ENCODE measurements around the gene TBL1X. TPM values are rescaled to one million over a fixed set of nuclear protein-coding genes. Genes with fewer than 3 reads are reported as not detected.

Gene TBL1X
- total and polyA plus RNA-seq, 2 of the 4 experiments (the other 2 are of a cell fraction) = 16.2 to 20.8 TPM

DNA sequence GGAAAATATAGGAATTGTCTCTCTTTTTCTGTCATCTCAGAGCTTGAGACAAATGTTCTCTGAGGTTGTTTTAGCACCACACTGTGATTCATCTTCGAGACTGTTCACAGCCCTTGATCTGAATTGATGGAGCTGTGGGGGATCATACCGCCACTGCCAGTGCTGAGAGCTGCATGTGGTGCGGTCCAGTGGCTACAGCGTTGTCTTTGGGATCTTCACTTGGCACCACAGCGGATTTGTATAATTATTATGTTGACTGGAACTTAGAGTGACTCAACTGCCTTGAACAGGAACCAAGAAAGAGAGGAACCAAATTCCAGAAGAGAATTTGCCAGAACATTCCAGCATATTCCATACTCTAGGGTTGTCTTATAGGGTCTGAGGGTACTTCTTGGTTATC lies 29.1 kb downstream of the TBL1X start:
- H4K91ac ChIP-seq (ENCODE audit: insufficient read depth, low read depth, low read length) = no peak overlapping the region
- H2BK120ac ChIP-seq (ENCODE audit: low read depth, low read length) = no peak overlapping the region
- peaks cover 9% of the 10 kb centered on the region for H3K4me1 ChIP-seq (ENCODE audit: control insufficient read depth, insufficient read depth, low read length)
- H4K20me1 ChIP-seq (ENCODE audit: insufficient read depth, low read length) = peaks cover 68% of the 10 kb centered on the region
- H3K36me3 ChIP-seq (ENCODE audit: control insufficient read depth, insufficient read depth, low read length) = no peaks in the 10 kb centered on the region; the same call in 1 of the 2 replicates
- no peak overlapping the region for H2BK20ac ChIP-seq (ENCODE audit: low read depth, low read length)
- no peak overlapping the region for H3K4me3 ChIP-seq (ENCODE audit: insufficient read depth, low read depth, low read length)
- H3K14ac ChIP-seq (replicated peaks; ENCODE audit: low read depth, low read length) = no peak overlapping the region
- H4K8ac ChIP-seq (ENCODE audit: low read depth in 2 of 2, low read length in 2 of 2) = no peak overlapping the region
- no peak overlapping the region for H4K5ac ChIP-seq (ENCODE audit: low read depth, low read length)
- ChIA-PET POLR2A (ENCODE audit: unreplicated experiment) (no interaction called here), CTCF (interaction anchor here (0.5 kb wide), 1 partner anchor 521 kb away, joined by 3 read pairs; no protein-coding TSS in a partner anchor)
- intact Hi-C loops (cut with micrococcal nuclease) = no loop called here
- TF ChIP-seq, protein P1, sequence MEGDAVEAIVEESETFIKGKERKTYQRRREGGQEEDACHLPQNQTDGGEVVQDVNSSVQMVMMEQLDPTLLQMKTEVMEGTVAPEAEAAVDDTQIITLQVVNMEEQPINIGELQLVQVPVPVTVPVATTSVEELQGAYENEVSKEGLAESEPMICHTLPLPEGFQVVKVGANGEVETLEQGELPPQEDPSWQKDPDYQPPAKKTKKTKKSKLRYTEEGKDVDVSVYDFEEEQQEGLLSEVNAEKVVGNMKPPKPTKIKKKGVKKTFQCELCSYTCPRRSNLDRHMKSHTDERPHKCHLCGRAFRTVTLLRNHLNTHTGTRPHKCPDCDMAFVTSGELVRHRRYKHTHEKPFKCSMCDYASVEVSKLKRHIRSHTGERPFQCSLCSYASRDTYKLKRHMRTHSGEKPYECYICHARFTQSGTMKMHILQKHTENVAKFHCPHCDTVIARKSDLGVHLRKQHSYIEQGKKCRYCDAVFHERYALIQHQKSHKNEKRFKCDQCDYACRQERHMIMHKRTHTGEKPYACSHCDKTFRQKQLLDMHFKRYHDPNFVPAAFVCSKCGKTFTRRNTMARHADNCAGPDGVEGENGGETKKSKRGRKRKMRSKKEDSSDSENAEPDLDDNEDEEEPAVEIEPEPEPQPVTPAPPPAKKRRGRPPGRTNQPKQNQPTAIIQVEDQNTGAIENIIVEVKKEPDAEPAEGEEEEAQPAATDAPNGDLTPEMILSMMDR (conservative IDR thresholded peaks at IDR 0.05; ENCODE audit: low read depth, low read length) = no peak
- TF ChIP-seq POLR2A (IDR thresholded peaks at IDR 0.05; ENCODE audit: low read depth, low read length) = no peak
- TF ChIP-seq, protein P2, sequence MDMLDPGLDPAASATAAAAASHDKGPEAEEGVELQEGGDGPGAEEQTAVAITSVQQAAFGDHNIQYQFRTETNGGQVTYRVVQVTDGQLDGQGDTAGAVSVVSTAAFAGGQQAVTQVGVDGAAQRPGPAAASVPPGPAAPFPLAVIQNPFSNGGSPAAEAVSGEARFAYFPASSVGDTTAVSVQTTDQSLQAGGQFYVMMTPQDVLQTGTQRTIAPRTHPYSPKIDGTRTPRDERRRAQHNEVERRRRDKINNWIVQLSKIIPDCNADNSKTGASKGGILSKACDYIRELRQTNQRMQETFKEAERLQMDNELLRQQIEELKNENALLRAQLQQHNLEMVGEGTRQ (IDR thresholded peaks at IDR 0.05; ENCODE audit: low read depth, low read length) = no peak
- H2AFZ ChIP-seq (replicated peaks; ENCODE audit: low read length, poor library complexity) = no peak overlapping the region
- WGBS, 2 experiments (ENCODE audit: extremely low coverage in 2 of 2, insufficient read length in 1 of 2) = no CpG with 5 or more reads among the region's 5 CpGs
- in situ Hi-C loops (cut with MboI; ENCODE audit: low sequenced_read_pairs) = no loop called here
- H3K56ac ChIP-seq (ENCODE audit: extremely low read depth, insufficient read depth, low read length) = no peak overlapping the region
- no peaks in the 10 kb centered on the region for H3K27me3 ChIP-seq (ENCODE audit: control insufficient read depth, insufficient read depth, low read length)
- ATAC-seq (ENCODE audit: low read depth) = no peak
- dilution Hi-C loops (cut with HindIII; ENCODE audit: low sequenced_read_pairs, unreplicated experiment) = no loop called here
- BruUV-seq (replicated peaks) = no TSS peak
- H2BK15ac ChIP-seq (ENCODE audit: low read depth, low read length) = no peak overlapping the region
- peaks cover 6 to 62% of the 10 kb centered on the region in 2 experiments for H3K79me1 ChIP-seq (ENCODE audit: low read depth in 1 of 2, low read length in 2 of 2)
- H2BK5ac ChIP-seq (ENCODE audit: low read depth, low read length, poor library complexity, severe bottlenecking) = no peak overlapping the region
- no peak overlapping the region for H2AK5ac ChIP-seq (ENCODE audit: low read depth, low read length)
- H3K4me2 ChIP-seq (ENCODE audit: low read depth, low read length) = no peak overlapping the region
- no peak overlapping the region for H2AK9ac ChIP-seq (replicated peaks; ENCODE audit: low read depth, low read length, poor library complexity)
- no peak for DNase-seq
- peaks cover 2% of the 10 kb centered on the region; the same call in 1 of the 2 replicates for H3K9me3 ChIP-seq (ENCODE audit: control insufficient read depth, insufficient read depth, low read length)
- H3K4ac ChIP-seq (ENCODE audit: low read depth, low read length) = no peak overlapping the region
- no peak overlapping the region for H3K18ac ChIP-seq (ENCODE audit: low read depth, low read length)
- peaks cover 10% of the 10 kb centered on the region; the same call in 1 of the 2 replicates for H3K9me1 ChIP-seq (ENCODE audit: insufficient read depth, low read length)
- H3K9ac ChIP-seq (ENCODE audit: low read depth, low read length) = no peak overlapping the region
- H3K27ac ChIP-seq (ENCODE audit: insufficient read depth, low read length) = no peak overlapping the region
- no peak overlapping the region for H3K23ac ChIP-seq (ENCODE audit: low read depth, low read length)

Measured in IMR-90 (cell line).